K562 treated with DMSO at 1 percent for 48 hours (cell line): Measurements from ENCODE around the gene CAB39L. TPM values are rescaled to one million over a fixed set of nuclear protein-coding genes. Genes with fewer than 3 reads are reported as not detected.

ENCODE experiments used
- total RNA-seq: library from RNA; unstranded; fragments of 300-600 nt; gene quantifications from 2 replicates; pipeline ENCODE4 v1.2.3, GENCODE V29; 2022; ENCODE audit warnings: low replicate concordance; ENCODE audit errors: extremely low read depth

Gene CAB39L
- not detected in 2 replicates for total RNA-seq

GRCh38 chr13:49443704-49444523 lies at the start of gene CAB39L, which contains the start of gene SETDB2:
Gene CAB39L (minus strand): TSS chr13:49444064. CDS start chr13:49382910, 61,154 bp downstream.
Gene SETDB2 (plus strand): TSS chr13:49444274. CDS start chr13:49451894, 7,620 bp downstream.

Other genes with a start within 250 kb of the CAB39L start
- gene MLNR, start 223.7 kb downstream of the CAB39L start, total RNA-seq, result not detected in 2 replicates
- gene CDADC1, start 196.1 kb downstream of the CAB39L start, total RNA-seq, result not detected in 2 replicates
- gene SETDB2, start 210 bp upstream of the CAB39L start, total RNA-seq, result not detected in 2 replicates
- gene PHF11, start 51.9 kb upstream of the CAB39L start, total RNA-seq, result not detected in 2 replicates
- gene RCBTB1, start 141.5 kb upstream of the CAB39L start, total RNA-seq, result not detected in 2 replicates
- not detected in 2 replicates for gene ARL11, start 184.4 kb upstream of the CAB39L start, total RNA-seq
- not detected in 2 replicates for gene EBPL, start 247.4 kb upstream of the CAB39L start, total RNA-seq